ENCODE results near the gene MRPL2. TPM values are rescaled to one million over a fixed set of nuclear protein-coding genes. Genes with fewer than 3 reads are reported as not detected.

Gene MRPL2
- total RNA-seq, 4 donors from 2014 or later: 19.0 to 40.8 (median 22.1) TPM

- Histone ChIP-seq H3K36me3 (peaks cover 0 to 37% (median 0%) of the 10 kb centered on the region in 3 donors), H3K9me3 (no peaks in the 10 kb centered on the region), H3K4me3 (peak within 1 kb of the TSS; percentile 41 to 68 (median 50)), H3K27me3 (no peaks in the 10 kb centered on the region), H3K27ac (peak within 1 kb of the TSS in 3 of 4 donors; percentile 46 to 65 (median 65)), H3K4me1 (peaks cover 0 to 18% (median 5%) of the 10 kb centered on the region in 4 donors)
- TF ChIP-seq, protein P1, sequence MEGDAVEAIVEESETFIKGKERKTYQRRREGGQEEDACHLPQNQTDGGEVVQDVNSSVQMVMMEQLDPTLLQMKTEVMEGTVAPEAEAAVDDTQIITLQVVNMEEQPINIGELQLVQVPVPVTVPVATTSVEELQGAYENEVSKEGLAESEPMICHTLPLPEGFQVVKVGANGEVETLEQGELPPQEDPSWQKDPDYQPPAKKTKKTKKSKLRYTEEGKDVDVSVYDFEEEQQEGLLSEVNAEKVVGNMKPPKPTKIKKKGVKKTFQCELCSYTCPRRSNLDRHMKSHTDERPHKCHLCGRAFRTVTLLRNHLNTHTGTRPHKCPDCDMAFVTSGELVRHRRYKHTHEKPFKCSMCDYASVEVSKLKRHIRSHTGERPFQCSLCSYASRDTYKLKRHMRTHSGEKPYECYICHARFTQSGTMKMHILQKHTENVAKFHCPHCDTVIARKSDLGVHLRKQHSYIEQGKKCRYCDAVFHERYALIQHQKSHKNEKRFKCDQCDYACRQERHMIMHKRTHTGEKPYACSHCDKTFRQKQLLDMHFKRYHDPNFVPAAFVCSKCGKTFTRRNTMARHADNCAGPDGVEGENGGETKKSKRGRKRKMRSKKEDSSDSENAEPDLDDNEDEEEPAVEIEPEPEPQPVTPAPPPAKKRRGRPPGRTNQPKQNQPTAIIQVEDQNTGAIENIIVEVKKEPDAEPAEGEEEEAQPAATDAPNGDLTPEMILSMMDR (IDR thresholded peaks at IDR 0.05): no peak
- TF ChIP-seq POLR2A (IDR thresholded peaks at IDR 0.05): no peak
- peak in 1 of 3 donors; percentile 63 for DNase-seq
Measured at GRCh38 chr6:43075670-43076463, 16.6 kb upstream of the MRPL2 start, which contains the start of gene PTK7. Gene PTK7 (plus strand): TSS chr6:43076314. CDS start chr6:43076489, 175 bp downstream.

GRCh38 chr6:43074847-43075669 lies 15.8 kb upstream of the MRPL2 start:
- H3K9me3 ChIP-seq: no peaks in the 10 kb centered on the region
- peaks cover 0 to 45% (median 0%) of the 10 kb centered on the region in 3 donors for H3K36me3 ChIP-seq
- TF ChIP-seq, protein P1 (IDR thresholded peaks at IDR 0.05): no peak
- TF ChIP-seq POLR2A (IDR thresholded peaks at IDR 0.05): no peak
- no peak for DNase-seq
- H3K27ac ChIP-seq: peak overlapping the region in 3 of 4 donors; percentile 23 to 65 (median 46)
- H3K4me1 ChIP-seq: peaks cover 0 to 18% (median 5%) of the 10 kb centered on the region in 4 donors
- no peaks in the 10 kb centered on the region for H3K27me3 ChIP-seq
- H3K4me3 ChIP-seq: no peak overlapping the region

- no peak for DNase-seq
- no peak overlapping the region for H3K27ac ChIP-seq
- H3K36me3 ChIP-seq: peaks cover 0 to 86% (median 0%) of the 10 kb centered on the region in 3 donors
- TF ChIP-seq, protein P1 (IDR thresholded peaks at IDR 0.05): peak in 4 of 6 experiments; percentile 27 to 44 (median 38)
- TF ChIP-seq POLR2A (IDR thresholded peaks at IDR 0.05): no peak
- no peaks in the 10 kb centered on the region for H3K27me3 ChIP-seq
- no peaks in the 10 kb centered on the region for H3K4me1 ChIP-seq
- H3K4me3 ChIP-seq: no peak overlapping the region
- H3K9me3 ChIP-seq: no peaks in the 10 kb centered on the region
Measured at GRCh38 chr6:43070028-43070632, 10.9 kb upstream of the MRPL2 start.

DNA sequence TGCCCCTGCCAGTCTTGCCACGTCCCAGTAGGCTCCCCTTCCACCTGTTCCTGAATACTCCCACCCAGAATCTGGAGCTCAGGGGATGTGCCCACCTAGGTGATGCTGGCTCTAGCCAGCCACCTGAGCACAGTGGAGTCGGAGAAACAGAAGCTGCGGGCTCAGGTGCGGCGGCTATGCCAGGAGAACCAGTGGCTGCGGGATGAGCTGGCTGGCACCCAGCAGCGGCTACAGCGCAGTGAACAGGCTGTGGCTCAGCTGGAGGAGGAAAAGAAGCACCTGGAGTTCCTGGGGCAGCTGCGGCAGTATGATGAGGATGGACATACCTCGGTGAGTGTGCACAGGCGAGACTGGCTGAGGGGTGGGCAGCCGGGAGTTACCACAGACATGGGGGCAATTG lies 3.6 kb upstream of the MRPL2 start:
- H3K36me3 ChIP-seq: peaks cover 0 to 47% (median 2%) of the 10 kb centered on the region in 3 donors
- no peak for TF ChIP-seq POLR2A (IDR thresholded peaks at IDR 0.05)
- TF ChIP-seq, protein P1 (IDR thresholded peaks at IDR 0.05): no peak
- no peak overlapping the region for H3K27ac ChIP-seq
- H3K9me3 ChIP-seq: no peaks in the 10 kb centered on the region
- H3K4me3 ChIP-seq: no peak overlapping the region
- no peaks in the 10 kb centered on the region for H3K27me3 ChIP-seq
- peaks cover 0 to 31% (median 8%) of the 10 kb centered on the region in 4 donors for H3K4me1 ChIP-seq
- DNase-seq: no peak

- Histone ChIP-seq H3K36me3 (peaks cover 0 to 52% (median 2%) of the 10 kb centered on the region in 3 donors), H3K4me1 (peaks cover 0 to 35% (median 8%) of the 10 kb centered on the region in 4 donors), H3K4me3 (peak overlapping the region in 2 of 4 donors; percentile 81 to 98), H3K27me3 (no peaks in the 10 kb centered on the region), H3K9me3 (no peaks in the 10 kb centered on the region), H3K27ac (no peak overlapping the region)
- no peak for TF ChIP-seq POLR2A (IDR thresholded peaks at IDR 0.05)
- TF ChIP-seq, protein P1 (IDR thresholded peaks at IDR 0.05): no peak
- no peak for DNase-seq
Measured at GRCh38 chr6:43061861-43062260, 2.6 kb upstream of the MRPL2 start.
